Upper lobe of right lung (tissue), 1 donor: ENCODE measurements around the gene KIF27. TPM values are rescaled to one million over a fixed set of nuclear protein-coding genes. Genes with fewer than 3 reads are reported as not detected.
"Not testable (repeated sequence)": the region's sequence is repeated elsewhere in the genome, so short reads cannot be mapped to it uniquely, and the experiment has no call there.

ENCODE experiments used
- ATAC-seq: fragments of 200-7000 bp; cut with Tn5 transposase; one replicate; pipeline ENCODE4 v1.9.1; 2020; ENCODE audit warnings: mild to moderate bottlenecking, moderate library complexity
- DNase-seq: peaks from one replicate; pipeline ENCODE4 v3.0.0-alpha.2; 2020
- H3K27ac ChIP-seq: fragments of 200-600 bp; one replicate; pipeline ENCODE4 v1.8.0; 2022
- H3K27me3 ChIP-seq: fragments of 200-600 bp; one replicate; pipeline ENCODE4 v1.8.0; 2022; ENCODE audit warnings: mild to moderate bottlenecking
- H3K36me3 ChIP-seq: fragments of 200-600 bp; one replicate; pipeline ENCODE4 v1.8.0; 2022
- H3K4me1 ChIP-seq: fragments of 200-600 bp; one replicate; pipeline ENCODE4 v1.8.0; 2022
- H3K4me3 ChIP-seq: fragments of 200-600 bp; one replicate; pipeline ENCODE4 v1.8.0; 2022; ENCODE audit warnings: mild to moderate bottlenecking
- H3K9me3 ChIP-seq: fragments of 200-600 bp; one replicate; pipeline ENCODE4 v1.8.0; 2022
- intact Hi-C: fragments of 100-400 bp; cut with DNase I; formaldehyde crosslinking; loops from one replicate; pipeline ENCODE4 v1.11.0; 2022
- total RNA-seq: library from RNA; stranded (reverse); fragmentation: NEBNext Ultra II Directional; extraction: Animal tissue kit (Norgen Biotek cat#: 25700); gene quantifications from one replicate; pipeline ENCODE4 v1.2.1, GENCODE V29; 2021
- donor health status: DM: no; HTN: yes; CAD: no; lungs with severe emphysema.

The KIF27 gene
- total RNA-seq, 1 donor from 2014 or later = 7.8 TPM

GRCh38 chr9:83849895-83850294 is 71.3 kb downstream of the KIF27 start:
- H3K4me3 ChIP-seq, DNase-seq, H3K27ac ChIP-seq, H3K4me1 ChIP-seq, H3K36me3 ChIP-seq, ATAC-seq, H3K27me3 ChIP-seq, H3K9me3 ChIP-seq, intact Hi-C loops: not testable (repeated sequence)

GRCh38 chr9:83837070-83837643 is 84.1 kb downstream of the KIF27 start:
- DNase-seq, H3K4me1 ChIP-seq, H3K27me3 ChIP-seq, H3K9me3 ChIP-seq, intact Hi-C loops, H3K4me3 ChIP-seq, H3K36me3 ChIP-seq, H3K27ac ChIP-seq: not testable (repeated sequence)
- ATAC-seq = peak; percentile 83

GRCh38 chr9:83830426-83831071 is 90.7 kb downstream of the KIF27 start:
- H3K9me3 ChIP-seq, ATAC-seq, H3K36me3 ChIP-seq, DNase-seq, H3K4me1 ChIP-seq, H3K27me3 ChIP-seq, intact Hi-C loops, H3K27ac ChIP-seq, H3K4me3 ChIP-seq: not testable (repeated sequence)

- H3K27ac ChIP-seq, intact Hi-C loops, DNase-seq, H3K4me3 ChIP-seq, H3K4me1 ChIP-seq, H3K27me3 ChIP-seq, ATAC-seq, H3K36me3 ChIP-seq, H3K9me3 ChIP-seq: not testable (repeated sequence)
These were observed 96.1 kb downstream of the KIF27 start for GRCh38 chr9:83824986-83825623.

DNA sequence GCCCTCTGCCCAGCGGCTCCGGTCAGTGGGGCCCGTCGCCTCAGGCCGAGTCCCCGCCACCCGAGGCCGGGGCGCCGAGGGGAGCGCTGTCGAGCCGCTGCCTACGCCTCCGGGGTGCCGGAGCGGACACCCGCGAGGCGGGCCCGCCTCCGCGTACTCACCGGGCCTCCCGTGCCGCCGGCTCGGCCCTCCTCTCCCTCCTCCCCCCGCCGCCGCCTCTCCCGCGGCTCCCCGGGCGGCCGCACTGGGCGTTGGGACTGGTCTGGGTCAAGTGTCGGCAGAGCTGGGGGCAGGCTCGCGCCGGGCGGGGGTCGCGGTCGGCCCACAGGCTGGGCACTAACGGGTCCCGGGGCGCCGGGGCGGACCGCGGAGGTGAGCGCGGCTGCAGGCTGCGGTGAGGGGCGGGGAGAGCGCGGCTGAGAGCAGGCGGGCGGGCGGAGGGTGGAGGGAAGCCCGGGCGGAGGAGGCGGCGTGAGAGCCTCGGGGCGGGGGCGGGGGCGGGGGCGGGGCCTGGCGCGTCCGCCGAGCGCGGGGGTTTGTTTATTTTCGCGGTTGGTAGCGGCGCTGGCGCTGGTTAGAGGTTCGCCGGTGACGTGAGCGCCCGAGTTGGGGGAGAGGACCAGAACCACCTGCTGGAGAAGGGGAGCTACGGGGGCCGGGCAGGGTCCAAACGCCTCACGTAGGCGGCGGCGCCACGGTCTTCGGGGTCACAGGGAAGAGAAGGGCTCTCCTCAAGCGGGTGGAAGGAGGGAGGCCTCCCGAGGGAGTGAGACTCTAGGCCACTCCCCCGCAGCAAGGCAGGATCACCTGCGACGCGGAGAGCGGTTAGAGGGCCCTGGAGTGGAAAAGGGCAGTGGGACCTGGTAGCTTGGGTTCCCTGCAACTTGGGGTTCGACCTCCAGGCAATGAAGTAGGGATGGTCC is 103.6 kb downstream of the KIF27 start, which contains the start of gene GKAP1:
Gene GKAP1 (minus strand): TSS at position 414 of the 923 bp plus-strand sequence. CDS start 11,252 bp downstream, outside the sequence.
- Histone ChIP-seq H3K27ac (peak within 1 kb of the TSS; percentile 70), H3K4me3 (peak within 1 kb of the TSS; percentile 63)
- H3K4me1 ChIP-seq, H3K9me3 ChIP-seq, intact Hi-C loops, H3K36me3 ChIP-seq, H3K27me3 ChIP-seq: not testable (repeated sequence)
- DNase-seq = peak; percentile 91
- peak; percentile 95 for ATAC-seq

GRCh38 chr9:83817011-83817355 is 104.2 kb downstream of the KIF27 start:
- intact Hi-C loops, H3K36me3 ChIP-seq, H3K9me3 ChIP-seq, DNase-seq, H3K4me1 ChIP-seq, ATAC-seq, H3K27me3 ChIP-seq: not testable (repeated sequence)
- Histone ChIP-seq H3K27ac (peak overlapping the region; percentile 70), H3K4me3 (peak overlapping the region; percentile 63)

DNA sequence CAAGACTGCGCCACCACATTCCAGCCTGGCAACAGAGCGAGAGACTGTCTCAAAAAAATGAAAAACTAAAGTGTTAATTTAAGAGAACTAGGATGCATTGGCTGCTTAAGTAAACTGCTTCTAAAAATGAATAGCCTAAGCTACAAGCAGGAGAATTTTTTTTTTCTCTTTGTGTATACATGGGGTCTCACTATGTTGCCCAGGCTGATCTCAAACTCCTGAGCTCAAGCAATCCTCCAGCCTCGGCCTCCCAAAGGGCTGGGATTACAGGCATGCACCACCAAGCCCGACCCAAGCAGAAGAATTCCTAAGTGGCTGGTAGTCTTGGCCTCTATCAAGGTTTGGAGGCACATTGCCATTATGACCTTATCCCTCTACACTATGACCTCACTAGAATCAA is 106.1 kb downstream of the KIF27 start:
- H3K36me3 ChIP-seq, ATAC-seq, H3K9me3 ChIP-seq, DNase-seq, H3K4me3 ChIP-seq, H3K4me1 ChIP-seq, H3K27ac ChIP-seq, intact Hi-C loops, H3K27me3 ChIP-seq: not testable (repeated sequence)

- DNase-seq, ATAC-seq, H3K27ac ChIP-seq, H3K4me3 ChIP-seq, intact Hi-C loops, H3K27me3 ChIP-seq, H3K9me3 ChIP-seq, H3K4me1 ChIP-seq, H3K36me3 ChIP-seq: not testable (repeated sequence)
These were observed 112.0 kb downstream of the KIF27 start for GRCh38 chr9:83809213-83809612.

DNA sequence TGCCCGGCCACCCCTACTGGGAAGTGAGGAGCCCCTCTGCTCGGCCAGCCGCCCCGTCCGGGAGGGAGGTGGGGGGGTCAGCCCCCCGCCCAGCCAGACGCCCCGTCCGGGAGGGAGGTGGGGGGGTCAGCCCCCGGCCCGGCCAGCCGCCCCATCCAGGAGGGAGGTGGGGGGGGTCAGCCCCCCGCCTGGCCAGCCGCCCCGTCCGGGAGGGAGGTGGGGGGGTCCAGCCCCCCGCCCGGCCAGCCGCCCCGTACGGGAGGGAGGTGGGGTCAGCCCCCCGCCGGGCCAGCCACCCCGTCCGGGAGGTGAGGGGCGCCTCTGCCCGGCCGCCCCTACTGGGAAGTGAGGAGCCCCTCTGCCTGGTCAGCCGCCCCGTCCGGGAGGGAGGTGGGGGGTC is 116.8 kb downstream of the KIF27 start:
- H3K27me3 ChIP-seq, ATAC-seq, H3K4me3 ChIP-seq, H3K4me1 ChIP-seq, H3K36me3 ChIP-seq, DNase-seq, intact Hi-C loops, H3K9me3 ChIP-seq, H3K27ac ChIP-seq: not testable (repeated sequence)

- DNase-seq = not testable (repeated sequence)
These were observed 117.3 kb downstream of the KIF27 start for GRCh38 chr9:83803941-83804340.

More at GRCh38 chr9:83803941-83804340, 117.3 kb downstream of the KIF27 start:
- ATAC-seq, H3K36me3 ChIP-seq, H3K27ac ChIP-seq, H3K4me1 ChIP-seq, H3K4me3 ChIP-seq, H3K9me3 ChIP-seq, intact Hi-C loops, H3K27me3 ChIP-seq: not testable (repeated sequence)
